ENCODE measurements around the gene IP6K1. TPM values are rescaled to one million over a fixed set of nuclear protein-coding genes. Genes with fewer than 3 reads are reported as not detected.
A peak's percentile ranks its signal among the peaks of the same experiment; 100 is the strongest.

IP6K1 gene
- total RNA-seq, 1 experiment from 2014 or later: 32.2 TPM

DNA sequence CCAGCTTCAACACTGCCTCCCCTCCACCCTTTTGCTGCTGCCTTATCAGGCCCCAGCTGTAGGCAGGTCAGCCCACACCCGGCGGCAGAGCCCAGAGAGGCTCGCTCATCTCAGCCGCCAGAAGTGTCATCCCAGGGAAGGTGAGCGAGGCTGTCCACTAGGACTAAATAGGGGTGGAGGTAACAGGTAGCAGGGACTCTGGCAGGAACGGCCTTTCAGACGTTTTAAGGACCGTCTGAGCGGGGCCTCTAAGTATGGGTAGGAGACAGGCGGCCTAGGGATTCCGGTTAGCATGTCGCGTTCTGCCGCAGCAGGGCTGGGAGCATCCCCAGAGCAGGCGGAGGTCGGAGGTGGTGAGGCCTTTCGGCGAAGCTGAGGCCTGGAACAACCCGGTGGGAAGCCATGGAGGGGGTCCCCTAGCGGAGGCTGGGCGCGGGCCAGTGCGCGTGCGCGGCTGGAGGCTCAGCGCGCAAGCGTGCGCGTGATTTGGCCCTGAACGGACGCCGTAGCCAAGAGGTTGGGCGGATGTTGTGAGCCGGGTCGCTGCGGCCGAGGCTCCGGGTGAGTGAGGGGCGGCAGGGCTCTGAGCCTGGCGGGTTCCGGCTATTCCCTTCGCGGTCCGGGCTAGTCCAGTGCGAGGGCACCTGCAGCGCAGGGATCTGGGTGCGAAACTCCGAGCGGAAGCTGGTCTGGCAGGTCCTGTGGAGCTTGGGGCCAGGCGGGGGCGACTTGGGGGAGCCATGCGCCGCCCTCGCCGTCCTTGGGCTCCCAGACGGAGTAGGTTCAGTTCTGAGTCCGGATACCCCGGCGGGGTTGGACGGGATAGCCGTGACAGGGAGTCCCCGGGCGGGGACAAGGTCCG is 97.1 kb downstream of the IP6K1 start, which contains the start of the genes MST1 and RNF123 (continued):
- TF ChIP-seq, protein P1, sequence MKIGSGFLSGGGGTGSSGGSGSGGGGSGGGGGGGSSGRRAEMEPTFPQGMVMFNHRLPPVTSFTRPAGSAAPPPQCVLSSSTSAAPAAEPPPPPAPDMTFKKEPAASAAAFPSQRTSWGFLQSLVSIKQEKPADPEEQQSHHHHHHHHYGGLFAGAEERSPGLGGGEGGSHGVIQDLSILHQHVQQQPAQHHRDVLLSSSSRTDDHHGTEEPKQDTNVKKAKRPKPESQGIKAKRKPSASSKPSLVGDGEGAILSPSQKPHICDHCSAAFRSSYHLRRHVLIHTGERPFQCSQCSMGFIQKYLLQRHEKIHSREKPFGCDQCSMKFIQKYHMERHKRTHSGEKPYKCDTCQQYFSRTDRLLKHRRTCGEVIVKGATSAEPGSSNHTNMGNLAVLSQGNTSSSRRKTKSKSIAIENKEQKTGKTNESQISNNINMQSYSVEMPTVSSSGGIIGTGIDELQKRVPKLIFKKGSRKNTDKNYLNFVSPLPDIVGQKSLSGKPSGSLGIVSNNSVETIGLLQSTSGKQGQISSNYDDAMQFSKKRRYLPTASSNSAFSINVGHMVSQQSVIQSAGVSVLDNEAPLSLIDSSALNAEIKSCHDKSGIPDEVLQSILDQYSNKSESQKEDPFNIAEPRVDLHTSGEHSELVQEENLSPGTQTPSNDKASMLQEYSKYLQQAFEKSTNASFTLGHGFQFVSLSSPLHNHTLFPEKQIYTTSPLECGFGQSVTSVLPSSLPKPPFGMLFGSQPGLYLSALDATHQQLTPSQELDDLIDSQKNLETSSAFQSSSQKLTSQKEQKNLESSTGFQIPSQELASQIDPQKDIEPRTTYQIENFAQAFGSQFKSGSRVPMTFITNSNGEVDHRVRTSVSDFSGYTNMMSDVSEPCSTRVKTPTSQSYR (CRISPR knock-in tag; IDR thresholded peaks at IDR 0.05): no peak
- TF ChIP-seq IRF2 (CRISPR knock-in tag; IDR thresholded peaks at IDR 0.05; ENCODE audit: borderline replicate concordance, low read depth): 0 out of 2 replicates have a peak, but pooled peaks have one; percentile 46
- TF ChIP-seq TP53 (CRISPR knock-in tag; IDR thresholded peaks at IDR 0.05): peak; percentile 89
- peak; percentile 85 for TF ChIP-seq GABPB1 (CRISPR knock-in tag; IDR thresholded peaks at IDR 0.05)
- no peak for TF ChIP-seq GRHL2 (CRISPR knock-in tag; IDR thresholded peaks at IDR 0.05; ENCODE audit: insufficient replicate concordance, severe bottlenecking)
- TF ChIP-seq, protein P2, sequence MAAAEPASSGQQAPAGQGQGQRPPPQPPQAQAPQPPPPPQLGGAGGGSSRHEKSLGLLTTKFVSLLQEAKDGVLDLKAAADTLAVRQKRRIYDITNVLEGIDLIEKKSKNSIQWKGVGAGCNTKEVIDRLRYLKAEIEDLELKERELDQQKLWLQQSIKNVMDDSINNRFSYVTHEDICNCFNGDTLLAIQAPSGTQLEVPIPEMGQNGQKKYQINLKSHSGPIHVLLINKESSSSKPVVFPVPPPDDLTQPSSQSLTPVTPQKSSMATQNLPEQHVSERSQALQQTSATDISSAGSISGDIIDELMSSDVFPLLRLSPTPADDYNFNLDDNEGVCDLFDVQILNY (CRISPR knock-in tag; IDR thresholded peaks at IDR 0.05): peak; percentile 71; the same call in 1 of the 2 replicates
- 0 out of 2 replicates have a peak, but pooled peaks have one; percentile 65 for TF ChIP-seq NR3C1 (CRISPR knock-in tag; conservative IDR thresholded peaks at IDR 0.05; ENCODE audit: low read depth)
- TF ChIP-seq, protein P3, sequence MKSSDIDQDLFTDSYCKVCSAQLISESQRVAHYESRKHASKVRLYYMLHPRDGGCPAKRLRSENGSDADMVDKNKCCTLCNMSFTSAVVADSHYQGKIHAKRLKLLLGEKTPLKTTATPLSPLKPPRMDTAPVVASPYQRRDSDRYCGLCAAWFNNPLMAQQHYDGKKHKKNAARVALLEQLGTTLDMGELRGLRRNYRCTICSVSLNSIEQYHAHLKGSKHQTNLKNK (CRISPR knock-in tag; IDR thresholded peaks at IDR 0.05): no peak
- TF ChIP-seq TCF7 (CRISPR knock-in tag; IDR thresholded peaks at IDR 0.05; ENCODE audit: low read depth): 0 out of 2 replicates have a peak, but pooled peaks have one; percentile 51
- TF ChIP-seq, protein P4, sequence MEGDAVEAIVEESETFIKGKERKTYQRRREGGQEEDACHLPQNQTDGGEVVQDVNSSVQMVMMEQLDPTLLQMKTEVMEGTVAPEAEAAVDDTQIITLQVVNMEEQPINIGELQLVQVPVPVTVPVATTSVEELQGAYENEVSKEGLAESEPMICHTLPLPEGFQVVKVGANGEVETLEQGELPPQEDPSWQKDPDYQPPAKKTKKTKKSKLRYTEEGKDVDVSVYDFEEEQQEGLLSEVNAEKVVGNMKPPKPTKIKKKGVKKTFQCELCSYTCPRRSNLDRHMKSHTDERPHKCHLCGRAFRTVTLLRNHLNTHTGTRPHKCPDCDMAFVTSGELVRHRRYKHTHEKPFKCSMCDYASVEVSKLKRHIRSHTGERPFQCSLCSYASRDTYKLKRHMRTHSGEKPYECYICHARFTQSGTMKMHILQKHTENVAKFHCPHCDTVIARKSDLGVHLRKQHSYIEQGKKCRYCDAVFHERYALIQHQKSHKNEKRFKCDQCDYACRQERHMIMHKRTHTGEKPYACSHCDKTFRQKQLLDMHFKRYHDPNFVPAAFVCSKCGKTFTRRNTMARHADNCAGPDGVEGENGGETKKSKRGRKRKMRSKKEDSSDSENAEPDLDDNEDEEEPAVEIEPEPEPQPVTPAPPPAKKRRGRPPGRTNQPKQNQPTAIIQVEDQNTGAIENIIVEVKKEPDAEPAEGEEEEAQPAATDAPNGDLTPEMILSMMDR (IDR thresholded peaks at IDR 0.05): no peak
- 0 out of 2 replicates have a peak, but pooled peaks have one; percentile 51 for TF ChIP-seq ZNF232 (CRISPR knock-in tag; IDR thresholded peaks at IDR 0.05)
- TF ChIP-seq, protein P5, sequence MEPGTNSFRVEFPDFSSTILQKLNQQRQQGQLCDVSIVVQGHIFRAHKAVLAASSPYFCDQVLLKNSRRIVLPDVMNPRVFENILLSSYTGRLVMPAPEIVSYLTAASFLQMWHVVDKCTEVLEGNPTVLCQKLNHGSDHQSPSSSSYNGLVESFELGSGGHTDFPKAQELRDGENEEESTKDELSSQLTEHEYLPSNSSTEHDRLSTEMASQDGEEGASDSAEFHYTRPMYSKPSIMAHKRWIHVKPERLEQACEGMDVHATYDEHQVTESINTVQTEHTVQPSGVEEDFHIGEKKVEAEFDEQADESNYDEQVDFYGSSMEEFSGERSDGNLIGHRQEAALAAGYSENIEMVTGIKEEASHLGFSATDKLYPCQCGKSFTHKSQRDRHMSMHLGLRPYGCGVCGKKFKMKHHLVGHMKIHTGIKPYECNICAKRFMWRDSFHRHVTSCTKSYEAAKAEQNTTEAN (CRISPR knock-in tag; IDR thresholded peaks at IDR 0.05): peak; percentile 78; the same call in 1 of the 2 replicates
- TF ChIP-seq, protein P6, sequence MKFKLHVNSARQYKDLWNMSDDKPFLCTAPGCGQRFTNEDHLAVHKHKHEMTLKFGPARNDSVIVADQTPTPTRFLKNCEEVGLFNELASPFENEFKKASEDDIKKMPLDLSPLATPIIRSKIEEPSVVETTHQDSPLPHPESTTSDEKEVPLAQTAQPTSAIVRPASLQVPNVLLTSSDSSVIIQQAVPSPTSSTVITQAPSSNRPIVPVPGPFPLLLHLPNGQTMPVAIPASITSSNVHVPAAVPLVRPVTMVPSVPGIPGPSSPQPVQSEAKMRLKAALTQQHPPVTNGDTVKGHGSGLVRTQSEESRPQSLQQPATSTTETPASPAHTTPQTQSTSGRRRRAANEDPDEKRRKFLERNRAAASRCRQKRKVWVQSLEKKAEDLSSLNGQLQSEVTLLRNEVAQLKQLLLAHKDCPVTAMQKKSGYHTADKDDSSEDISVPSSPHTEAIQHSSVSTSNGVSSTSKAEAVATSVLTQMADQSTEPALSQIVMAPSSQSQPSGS (CRISPR knock-in tag; IDR thresholded peaks at IDR 0.05; ENCODE audit: borderline replicate concordance, low read depth): no peak
- peak; percentile 56 for TF ChIP-seq TEAD1 (CRISPR knock-in tag; IDR thresholded peaks at IDR 0.05)
- TF ChIP-seq, protein P7, sequence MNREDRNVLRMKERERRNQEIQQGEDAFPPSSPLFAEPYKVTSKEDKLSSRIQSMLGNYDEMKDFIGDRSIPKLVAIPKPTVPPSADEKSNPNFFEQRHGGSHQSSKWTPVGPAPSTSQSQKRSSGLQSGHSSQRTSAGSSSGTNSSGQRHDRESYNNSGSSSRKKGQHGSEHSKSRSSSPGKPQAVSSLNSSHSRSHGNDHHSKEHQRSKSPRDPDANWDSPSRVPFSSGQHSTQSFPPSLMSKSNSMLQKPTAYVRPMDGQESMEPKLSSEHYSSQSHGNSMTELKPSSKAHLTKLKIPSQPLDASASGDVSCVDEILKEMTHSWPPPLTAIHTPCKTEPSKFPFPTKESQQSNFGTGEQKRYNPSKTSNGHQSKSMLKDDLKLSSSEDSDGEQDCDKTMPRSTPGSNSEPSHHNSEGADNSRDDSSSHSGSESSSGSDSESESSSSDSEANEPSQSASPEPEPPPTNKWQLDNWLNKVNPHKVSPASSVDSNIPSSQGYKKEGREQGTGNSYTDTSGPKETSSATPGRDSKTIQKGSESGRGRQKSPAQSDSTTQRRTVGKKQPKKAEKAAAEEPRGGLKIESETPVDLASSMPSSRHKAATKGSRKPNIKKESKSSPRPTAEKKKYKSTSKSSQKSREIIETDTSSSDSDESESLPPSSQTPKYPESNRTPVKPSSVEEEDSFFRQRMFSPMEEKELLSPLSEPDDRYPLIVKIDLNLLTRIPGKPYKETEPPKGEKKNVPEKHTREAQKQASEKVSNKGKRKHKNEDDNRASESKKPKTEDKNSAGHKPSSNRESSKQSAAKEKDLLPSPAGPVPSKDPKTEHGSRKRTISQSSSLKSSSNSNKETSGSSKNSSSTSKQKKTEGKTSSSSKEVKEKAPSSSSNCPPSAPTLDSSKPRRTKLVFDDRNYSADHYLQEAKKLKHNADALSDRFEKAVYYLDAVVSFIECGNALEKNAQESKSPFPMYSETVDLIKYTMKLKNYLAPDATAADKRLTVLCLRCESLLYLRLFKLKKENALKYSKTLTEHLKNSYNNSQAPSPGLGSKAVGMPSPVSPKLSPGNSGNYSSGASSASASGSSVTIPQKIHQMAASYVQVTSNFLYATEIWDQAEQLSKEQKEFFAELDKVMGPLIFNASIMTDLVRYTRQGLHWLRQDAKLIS (CRISPR knock-in tag; IDR thresholded peaks at IDR 0.05; ENCODE audit: borderline replicate concordance): peak; percentile 83; the same call in 1 of the 2 replicates
- TF ChIP-seq, protein P8, sequence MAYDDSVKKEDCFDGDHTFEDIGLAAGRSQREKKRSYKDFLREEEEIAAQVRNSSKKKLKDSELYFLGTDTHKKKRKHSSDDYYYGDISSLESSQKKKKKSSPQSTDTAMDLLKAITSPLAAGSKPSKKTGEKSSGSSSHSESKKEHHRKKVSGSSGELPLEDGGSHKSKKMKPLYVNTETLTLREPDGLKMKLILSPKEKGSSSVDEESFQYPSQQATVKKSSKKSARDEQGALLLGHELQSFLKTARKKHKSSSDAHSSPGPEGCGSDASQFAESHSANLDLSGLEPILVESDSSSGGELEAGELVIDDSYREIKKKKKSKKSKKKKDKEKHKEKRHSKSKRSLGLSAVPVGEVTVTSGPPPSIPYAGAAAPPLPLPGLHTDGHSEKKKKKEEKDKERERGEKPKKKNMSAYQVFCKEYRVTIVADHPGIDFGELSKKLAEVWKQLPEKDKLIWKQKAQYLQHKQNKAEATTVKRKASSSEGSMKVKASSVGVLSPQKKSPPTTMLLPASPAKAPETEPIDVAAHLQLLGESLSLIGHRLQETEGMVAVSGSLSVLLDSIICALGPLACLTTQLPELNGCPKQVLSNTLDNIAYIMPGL (CRISPR knock-in tag; IDR thresholded peaks at IDR 0.05): peak; percentile 62; the same call in 1 of the 2 replicates
